Activated T-cell treated with anti-CD3 and anti-CD28 coated beads for 48 hours (primary cell): ENCODE measurements around the gene LUC7L2.
"Not testable (repeated sequence)": the region's sequence is repeated elsewhere in the genome, so short reads cannot be mapped to it uniquely, and the experiment has no call there.

Source experiments
- DNase-seq: peaks from one replicate; pipeline ENCODE4 v3.0.0-alpha.2; 2020; ENCODE audit warnings: low read depth

The LUC7L2 gene

DNA sequence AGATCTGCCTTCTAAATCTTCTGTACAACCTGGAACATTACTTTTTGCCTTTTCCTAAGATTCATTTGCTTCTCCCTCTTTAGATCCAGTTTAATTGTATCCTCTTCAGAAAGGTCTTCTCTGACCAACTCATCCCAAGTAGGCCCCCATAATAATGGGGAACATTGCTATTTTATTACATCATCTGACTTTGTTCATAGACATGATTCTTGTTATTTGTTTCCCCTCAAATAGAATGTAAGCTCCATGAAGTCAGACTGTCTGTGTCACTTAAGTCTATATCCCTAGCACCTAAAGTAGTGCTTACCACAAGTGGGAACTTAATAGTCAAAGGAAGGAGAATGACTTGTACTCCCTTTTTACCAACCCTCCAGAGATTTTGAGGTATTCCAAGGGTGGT lies 37.5 kb downstream of the LUC7L2 start:
- no peak for DNase-seq

DNA sequence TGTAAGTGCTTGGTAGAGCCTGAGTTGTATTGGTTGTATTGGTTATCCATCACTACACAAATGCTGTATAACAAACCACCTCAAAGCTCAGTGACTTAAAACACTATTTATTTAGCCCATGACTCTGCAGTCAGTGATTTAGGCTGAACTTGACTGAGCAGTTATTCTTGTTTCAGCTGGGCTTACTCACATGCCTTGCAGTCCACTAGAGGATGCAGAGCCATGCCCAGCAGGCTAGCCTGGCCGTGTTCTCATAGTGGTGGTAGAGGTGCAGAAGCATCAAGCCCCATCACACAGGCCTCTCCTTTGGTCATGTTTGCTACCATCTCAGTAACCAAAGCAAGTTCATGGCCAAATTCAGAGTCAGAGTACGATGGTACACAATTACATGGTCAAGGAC lies 43.9 kb downstream of the LUC7L2 start:
- DNase-seq: no peak

DNA sequence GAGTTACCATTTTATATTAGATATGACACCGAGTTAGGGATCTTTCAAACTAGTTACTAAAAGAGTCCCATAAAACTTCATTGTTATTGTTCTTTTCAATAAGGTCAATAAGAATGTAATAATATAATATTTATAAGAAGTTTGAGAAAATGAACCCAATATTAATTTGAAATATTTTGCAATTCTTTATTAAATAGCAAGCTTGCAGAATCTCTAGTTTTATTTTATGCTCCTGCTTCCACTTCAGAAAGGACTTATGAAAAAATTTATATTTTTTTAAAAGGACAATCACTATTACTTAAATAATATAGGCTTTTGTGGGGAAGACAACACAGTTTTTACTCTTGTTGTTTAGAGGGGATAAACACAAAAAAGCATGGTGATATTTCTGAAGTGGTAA lies 47.9 kb downstream of the LUC7L2 start:
- no peak for DNase-seq

DNA sequence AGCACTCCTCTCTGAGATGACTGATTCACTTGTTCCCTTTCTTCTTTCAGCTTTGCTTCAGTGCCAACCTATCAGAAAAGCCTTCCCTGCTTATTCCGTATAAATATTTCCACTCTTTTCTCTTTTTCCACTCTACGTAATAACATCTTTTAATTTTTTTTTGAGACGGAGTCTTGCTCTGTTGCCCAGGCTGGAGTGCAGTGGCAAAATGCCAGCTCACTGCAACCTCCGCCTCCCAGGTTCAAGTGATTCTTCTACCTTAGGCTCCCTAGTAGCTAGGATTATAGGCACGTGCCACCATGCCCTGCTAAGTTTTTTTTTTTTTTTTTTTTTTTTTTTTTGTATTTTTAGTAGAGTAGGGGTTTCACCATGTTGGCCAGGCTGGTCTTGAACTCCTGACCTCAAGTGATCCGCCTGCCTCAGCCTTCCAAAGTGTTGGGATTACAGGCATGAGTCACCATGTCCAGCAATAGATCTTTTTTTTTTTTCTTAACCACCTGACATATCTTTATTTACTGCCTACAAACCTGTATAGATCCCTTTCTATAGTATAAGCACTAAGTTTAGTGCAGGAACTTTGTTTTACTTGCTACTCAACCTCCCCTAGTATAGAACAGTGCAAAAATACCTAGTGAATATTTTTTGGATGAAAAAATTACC lies 55.2 kb downstream of the LUC7L2 start:
- DNase-seq: not testable (repeated sequence)

DNA sequence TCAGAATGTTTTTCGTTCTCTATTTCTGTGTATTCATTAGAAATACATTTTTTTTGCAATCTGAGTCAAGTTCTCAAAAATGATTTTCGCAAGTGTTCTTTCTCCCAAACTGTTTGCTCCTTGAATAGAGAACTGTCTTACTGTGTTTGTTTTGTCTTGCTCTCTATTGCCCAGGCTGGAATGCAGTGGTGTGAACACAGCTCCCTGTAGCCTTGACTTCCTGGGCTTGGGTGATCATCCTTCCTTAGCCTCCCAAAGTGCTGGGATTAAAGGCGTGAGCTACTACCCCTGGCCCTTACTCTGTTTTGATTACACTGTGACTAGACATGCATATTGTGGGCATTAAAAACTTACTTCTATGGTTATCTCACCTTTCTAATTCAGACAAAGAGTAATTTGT lies 56.7 kb downstream of the LUC7L2 start:
- no peak for DNase-seq

DNA sequence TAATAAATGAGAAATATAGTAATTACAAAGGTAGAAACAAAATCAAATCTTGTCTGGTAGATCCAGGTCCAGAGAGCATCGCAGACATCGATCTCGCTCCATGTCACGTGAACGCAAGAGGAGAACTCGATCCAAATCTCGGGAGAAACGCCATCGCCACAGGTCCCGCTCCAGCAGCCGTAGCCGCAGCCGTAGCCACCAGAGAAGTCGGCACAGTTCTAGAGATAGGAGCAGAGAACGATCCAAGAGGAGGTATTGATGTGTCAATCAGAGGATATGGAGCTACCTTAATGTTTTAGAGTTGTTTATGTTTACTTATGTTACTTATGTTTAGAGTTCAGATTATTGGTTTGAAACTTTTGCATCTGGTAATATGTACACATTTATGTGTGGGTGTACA lies 57.8 kb downstream of the LUC7L2 start:
- no peak for DNase-seq

DNA sequence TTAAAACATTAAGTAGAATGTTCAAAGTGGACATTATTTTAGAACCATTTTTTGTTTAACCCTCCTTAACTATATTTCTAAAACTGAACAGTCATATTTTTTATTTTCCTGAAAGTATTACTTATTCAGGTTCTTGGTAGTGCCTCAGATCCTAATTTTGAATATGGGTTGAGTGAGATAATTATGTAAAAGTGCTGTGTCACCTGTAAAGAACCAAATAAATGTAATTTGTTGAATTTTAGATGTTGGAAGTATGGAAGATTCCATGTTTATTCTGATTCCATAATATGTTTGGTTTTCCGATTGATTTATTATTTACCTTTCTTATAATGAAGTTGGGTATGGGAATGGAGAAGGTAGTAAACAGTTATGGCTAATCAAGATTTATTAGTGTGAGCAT lies 61.4 kb downstream of the LUC7L2 start:
- DNase-seq: no peak

DNA sequence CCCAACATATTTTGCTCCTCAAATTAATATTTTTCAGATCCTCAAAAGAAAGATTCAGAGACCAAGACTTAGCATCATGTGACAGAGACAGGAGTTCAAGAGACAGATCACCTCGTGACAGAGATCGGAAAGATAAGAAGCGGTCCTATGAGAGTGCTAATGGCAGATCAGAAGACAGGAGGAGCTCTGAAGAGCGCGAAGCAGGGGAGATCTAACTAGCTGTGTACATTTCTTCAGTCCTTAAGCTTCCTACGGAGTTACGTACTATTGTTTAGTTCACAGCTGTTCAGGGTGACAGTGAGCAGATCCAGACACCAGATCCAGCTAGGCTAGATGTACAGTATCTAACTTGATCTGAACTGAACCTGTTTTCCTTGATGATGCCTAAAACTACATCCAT lies 62.4 kb downstream of the LUC7L2 start:
- DNase-seq: no peak

DNA sequence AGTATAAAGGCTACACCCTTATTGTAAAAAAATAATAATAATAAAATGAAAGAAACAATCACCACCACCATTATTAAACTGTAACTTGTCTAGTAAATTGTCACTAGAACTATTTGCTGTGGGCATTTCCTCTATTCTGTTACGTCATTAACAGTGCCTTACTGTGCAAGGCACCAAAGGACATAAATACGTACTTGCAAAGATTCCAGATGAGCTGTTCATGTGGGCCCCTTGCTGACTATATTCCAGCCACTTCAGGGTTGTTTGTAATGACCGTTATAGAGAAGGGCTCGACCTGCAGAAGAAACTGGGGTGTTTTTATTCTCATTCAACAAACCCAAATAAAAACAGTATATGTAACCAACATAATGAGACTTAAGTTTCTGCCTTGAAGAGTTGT lies 63.4 kb downstream of the LUC7L2 start:
- DNase-seq: no peak

DNA sequence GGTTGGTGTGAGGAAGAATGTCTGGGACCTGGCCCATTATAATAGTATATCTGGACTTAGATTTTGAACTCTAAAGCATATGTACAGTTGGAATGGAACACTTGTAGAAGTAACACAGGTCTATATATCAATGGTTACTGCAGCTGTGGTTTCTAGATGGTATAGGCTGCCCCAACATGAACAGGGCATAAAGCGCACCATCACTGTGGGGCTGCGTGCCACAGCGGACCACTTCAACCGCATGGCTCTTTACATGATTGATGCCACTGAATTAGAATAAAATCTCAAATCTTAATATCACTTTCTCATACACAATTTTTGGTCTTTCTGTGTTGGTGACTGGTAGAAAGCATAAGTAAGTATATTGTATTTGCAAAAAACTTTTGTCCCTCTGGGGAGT lies 64.3 kb downstream of the LUC7L2 start:
- no peak for DNase-seq

DNA sequence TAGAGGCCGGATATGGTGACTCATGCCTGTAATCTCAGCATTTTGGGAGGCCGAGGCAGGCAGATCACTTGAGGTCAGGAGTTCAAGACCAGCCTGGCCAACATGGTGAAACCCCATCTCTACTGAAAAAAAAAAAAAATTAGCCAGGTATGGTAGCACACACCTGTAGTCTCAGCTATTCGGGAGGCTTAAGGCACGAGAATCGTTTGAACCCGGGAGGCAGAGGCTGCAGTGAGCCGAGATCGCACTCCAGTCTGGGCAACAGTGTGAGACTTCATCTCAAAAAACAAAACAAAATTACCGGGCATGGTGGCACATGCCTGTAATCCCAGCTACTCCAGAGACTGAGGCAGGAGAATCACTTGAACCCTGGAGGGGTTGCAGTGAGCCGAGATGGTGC lies 66.0 kb downstream of the LUC7L2 start:
- DNase-seq: not testable (repeated sequence)

DNA sequence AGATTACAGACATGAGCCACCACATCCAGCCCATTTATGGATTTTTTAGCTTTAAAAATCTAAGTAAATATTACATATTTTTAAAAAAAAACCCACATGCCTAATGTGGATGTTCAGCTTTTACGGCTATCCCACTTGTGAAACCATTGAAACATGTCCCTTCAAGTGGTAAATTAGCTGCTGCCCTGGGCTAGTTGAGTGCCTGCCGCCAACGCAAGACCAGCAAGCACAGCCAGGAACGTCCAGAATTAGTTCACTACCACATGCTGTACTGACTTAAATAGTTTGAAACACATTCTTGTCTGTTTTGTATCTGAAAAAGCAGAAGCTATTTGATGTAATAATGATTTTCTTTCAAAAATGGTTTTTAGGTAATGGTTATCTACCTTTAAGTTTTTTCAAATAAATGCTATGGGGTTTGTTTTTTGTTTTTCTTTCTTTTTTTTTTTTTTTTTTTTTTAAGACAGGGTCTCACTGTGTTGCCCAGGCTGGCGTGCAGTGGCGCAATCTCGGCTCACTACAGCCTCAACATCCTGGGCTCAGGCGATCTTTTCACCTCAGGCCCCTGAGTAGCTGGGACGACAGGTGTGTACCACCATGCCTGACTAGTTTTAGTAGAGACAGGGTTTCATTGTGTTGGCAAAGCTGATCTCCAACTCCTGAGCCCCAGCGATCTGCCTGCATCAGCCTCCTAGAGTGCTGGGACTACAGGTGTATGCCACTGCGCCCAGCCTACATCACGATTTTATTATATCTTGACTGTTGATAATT lies 66.7 kb downstream of the LUC7L2 start:
- DNase-seq: no peak

DNA sequence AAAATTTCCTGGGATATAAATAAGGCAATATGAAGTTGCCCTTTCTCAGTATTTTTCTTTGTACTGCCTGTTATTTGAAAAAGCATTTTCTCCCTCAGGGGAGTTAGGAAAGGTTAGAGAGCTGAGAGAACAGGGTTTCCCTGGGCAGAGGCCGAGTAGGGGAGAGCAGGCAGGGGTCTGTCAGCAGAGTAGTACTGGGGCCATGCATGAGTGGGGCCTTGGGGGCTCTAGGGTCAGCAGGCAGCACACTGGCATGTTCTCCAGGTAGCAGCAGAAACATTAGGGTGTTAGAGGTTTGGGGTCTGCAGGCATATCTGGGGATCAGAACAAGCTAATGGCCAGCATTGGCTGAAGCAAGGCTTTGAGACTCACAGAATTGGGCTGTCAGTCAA lies 67.3 kb downstream of the LUC7L2 start:
- DNase-seq: no peak

DNA sequence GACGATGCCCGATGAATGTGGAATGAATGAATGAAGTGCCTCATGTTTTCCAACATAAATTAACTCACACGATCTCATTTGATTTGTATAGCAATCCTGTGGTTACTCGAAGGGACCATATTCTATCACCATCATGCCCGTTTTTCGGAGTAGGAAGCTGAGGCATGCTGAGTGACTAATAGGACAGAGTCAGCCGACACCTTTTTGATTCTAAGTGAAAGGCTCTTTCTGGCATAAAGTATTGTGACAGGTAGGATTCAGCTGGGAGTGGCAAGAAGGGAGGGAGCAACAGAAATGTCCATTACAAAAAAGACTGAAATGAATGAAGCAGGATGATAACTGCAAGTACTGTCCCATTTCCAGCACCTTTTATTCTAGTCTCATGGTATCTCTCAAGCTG lies 68.1 kb downstream of the LUC7L2 start:
- DNase-seq: no peak

DNA sequence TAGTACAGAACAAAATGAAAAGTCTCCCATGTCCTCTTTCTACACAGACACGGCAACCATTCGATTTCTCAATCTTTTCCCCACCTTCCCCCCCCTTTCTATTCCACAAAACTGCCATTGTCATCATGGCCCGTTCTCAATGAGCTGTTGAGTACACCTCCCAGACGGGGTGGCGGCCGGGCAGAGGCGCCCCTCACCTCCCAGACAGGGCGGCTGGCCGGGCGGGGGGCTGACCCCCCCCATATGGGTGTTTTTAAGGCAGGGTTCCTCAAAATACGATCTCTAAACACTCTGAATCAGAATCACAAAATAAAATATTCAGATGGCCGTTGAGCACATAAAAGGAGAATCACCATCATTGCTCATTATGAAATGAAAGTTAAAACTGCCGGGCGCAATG lies 70.0 kb downstream of the LUC7L2 start:
- not testable (repeated sequence) for DNase-seq

DNA sequence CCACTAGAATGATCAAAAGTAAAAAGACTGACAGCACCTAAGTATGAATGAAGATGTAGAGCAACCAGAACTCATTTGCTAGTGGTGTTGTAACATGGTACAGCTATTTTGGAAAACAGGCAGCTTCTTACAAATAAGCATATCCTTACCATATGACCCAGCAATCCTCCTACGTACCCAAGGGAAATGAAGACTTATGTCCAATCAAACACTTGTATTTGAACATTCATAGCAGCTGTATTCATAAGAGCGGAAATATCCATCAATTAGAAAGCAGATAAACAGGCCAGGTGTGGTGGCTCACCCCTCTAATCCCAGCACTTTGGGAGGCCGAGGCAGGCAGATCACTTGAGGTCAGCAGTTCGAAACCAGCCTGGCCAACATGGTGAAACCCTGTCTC lies 70.7 kb downstream of the LUC7L2 start:
- no peak for DNase-seq

DNA sequence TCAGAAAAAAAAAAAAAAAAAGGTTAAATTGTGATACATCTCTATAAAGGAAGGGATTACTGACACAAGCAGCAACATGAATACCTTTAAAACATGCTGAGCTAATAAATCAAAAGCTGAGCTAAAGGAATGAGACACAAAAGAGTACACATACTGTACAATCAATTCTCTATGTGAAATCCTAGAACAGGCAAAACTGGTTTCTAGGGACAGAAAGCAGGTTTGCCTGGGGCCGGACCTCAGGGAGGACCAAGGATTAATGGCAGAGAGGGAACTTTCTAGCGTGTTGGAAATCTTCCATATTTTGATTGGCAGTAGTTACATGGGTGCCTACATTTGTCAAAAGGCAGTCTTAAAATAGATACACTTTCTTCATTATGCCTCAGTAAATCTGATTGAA lies 71.3 kb downstream of the LUC7L2 start:
- DNase-seq: no peak

DNA sequence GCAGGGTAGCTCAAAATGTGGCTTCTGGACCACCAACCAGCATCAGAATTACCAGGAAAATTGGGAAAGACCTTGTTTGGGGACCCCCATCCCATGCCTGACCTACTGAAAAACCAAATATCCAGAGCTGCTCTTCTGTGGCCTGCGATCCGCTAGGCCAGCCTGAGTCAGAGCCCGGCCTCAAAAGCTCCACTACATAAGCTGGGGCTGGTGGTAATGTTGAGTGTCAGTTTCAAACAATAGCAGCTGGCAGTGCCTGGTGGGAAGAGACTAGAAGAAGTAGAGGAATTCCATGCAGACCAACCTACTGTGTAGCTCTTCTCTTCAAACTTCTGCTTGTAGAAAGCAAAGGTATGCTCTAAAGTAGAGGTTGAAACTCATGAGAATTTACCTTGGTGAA lies 71.8 kb downstream of the LUC7L2 start:
- no peak for DNase-seq

DNA sequence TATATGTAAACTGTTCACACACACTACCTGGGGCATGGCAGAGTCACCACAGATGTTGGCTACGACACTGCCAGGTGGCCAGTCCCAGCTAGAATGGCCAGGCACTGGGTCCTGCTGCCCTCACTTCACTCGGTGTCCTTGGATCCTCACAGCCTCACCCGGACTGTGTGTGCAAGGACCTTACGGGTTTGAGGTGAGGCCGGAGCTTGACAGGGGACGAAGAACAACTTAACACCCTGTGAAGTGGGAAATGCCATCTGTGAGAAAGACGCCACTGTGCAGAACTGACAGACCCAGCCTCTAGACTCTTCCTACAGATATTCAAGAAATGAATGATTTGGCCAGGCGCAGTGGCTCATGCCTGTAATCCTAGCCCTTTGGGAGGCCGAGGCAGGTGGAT lies 77.1 kb downstream of the LUC7L2 start:
- no peak for DNase-seq

DNA sequence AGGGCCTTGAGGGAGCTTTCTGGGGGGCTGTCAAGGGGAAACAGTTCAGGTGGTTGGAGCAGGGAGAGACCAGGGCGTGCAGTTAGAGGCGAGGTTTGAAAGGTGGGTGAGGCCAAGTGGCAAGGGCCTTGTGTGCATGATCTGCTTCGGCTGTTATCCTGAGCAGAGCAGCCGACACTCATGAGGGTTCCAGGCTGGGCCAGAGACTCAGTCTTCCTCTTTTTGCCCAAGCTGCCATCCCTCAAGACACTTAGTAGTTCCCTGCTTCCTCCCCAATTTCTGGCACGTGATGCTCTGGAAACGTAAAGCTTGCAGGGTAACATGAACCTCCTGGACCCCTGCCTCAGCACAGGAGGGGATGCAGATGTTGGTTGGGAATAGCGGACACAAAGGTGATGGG lies 79.7 kb downstream of the LUC7L2 start:
- no peak for DNase-seq

DNA sequence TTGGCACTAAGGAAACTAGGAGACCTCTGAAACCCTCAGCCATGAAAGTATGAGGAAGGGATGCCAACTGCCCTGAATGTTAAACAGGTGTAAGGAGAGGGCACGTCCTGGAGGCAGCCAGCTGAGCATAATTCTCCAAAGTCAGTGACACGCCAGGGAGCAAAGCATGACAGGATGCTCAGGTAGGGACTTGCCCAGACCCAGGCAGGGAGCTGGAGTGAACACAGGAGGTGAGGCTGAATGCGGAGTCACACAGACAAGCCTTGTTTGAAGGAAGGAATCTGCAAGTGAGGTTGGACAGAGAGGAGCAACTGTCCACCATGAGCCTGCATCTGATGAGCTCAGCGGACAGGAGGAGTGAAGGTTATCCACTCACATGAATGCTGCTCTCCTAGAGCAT lies 82.3 kb downstream of the LUC7L2 start:
- DNase-seq: no peak

DNA sequence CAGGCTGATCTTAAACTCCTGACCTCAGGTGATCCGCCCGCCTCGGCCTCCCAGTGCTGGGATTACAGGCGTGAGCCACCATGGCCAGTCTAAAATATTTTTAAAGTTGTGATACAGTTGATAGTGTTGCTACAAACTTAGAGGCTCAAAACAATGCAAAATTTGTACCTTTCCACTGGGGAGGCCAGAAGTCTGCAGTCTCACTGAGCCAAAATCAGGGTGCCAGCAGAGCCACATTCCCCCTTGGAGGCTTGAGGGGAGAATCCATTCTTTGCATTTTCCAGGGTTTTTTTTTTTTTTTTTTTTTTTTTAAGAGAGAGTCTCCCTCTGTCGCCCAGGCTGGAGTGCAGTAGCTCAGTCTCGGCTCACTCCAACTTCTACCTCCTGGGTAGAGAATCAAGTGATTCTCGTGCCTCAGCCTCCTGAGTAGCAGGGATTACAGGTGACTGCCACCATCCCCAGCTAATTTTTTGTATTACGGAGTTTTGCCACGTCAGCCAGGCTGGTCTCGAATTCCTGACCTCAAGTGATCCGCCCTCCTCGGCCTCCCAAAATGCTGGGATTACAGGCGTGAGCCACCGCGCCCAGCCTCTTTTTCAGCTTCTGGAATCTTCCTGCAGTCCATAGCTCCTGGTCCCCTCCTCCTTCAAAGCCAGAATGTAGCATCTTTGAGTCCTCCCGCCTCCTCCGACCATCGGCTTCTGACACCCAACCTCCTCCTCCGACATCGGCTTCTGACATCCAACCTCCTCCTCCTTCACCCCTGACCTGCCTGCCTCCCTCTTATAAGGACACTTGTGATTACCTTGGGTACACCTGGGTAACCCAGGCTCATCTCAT lies 86.6 kb downstream of the LUC7L2 start:
- no peak for DNase-seq

DNA sequence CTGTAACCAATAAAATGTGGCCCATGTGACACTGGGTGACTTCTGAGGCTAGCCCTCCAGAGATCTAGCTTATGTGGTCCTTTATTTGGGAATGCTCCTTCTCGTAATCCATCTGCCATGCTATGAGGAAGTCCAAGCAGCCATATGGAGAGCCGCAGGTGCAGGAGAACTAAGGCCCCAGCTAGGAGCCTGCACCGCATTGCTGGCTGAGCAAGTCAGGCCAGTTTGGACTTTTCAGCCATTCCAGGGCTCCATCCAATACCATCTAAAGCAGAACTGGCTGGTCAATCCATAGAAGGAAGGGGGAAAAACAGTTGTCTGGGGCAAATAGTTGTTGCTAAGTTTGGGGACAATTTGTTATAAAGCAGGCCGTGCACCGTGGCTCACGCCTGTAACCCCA lies 91.2 kb downstream of the LUC7L2 start:
- DNase-seq: no peak
